Measurements from ENCODE around the gene DYNLT1. TPM values are rescaled to one million over a fixed set of nuclear protein-coding genes. Genes with fewer than 3 reads are reported as not detected.
A peak's percentile ranks its signal among the peaks of the same experiment; 100 is the strongest.
"Not testable (repeated sequence)": the region's sequence is repeated elsewhere in the genome, so short reads cannot be mapped to it uniquely, and the experiment has no call there.

Gene DYNLT1
- total RNA-seq, 1 donor from 2014 or later: 32.4 TPM

DNA sequence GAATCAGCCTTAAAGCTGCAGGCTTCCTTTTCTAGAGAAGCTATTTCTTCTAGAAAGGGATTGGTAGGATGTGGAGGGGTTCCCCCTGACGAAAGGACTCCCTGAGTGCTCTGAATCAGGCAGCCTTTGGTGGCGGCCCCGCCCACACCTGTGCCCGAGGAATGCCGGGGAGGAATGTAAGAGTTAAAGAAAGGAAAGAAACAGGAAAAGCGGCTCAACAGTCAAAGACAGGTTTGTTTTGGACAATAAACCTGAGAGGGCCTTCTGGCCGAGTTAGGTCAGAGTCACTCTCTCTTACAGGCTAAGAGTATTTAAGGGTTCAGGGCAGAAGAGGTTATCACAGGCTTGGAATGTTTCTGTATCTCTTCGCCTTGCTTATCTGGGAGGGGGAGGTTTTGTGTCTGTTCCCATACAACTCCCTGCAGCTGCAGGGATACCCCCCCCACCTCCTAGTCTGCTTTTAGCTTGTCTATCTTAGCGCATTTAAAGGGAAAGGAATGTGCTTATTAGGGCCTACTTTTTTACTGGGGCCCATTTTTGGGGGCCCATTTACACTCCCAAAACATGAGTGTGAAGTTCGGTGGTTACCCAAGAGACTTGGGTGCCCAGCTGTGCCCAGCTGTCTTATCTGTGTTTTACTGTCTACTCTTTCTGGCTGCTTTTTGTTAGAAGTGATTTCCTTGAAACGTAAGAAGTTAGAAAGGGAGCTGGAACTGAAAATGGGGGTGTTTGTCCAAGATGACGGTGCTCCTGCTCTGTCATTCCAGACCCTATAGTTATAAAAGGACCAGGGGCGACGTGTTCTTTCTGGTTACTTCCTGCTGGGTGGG, 32.8 kb downstream of the DYNLT1 start:
- Histone ChIP-seq H3K27me3 (ENCODE audit: control insufficient read depth in 3 of 3, insufficient read depth in 3 of 3, low read length in 3 of 3) (no peaks in the 10 kb centered on the region), H3K27ac (ENCODE audit: low read depth, low read length) (no peak overlapping the region), H3K36me3 (ENCODE audit: control insufficient read depth in 3 of 3, insufficient read depth in 3 of 3, low read length in 3 of 3) (peaks cover 13 to 31% (median 25%) of the 10 kb centered on the region in 3 donors), H3K9ac (ENCODE audit: low read depth in 1 of 3, low read length in 3 of 3) (no peak overlapping the region), H3K9me3 (ENCODE audit: control insufficient read depth in 3 of 3, low read length in 3 of 3) (no peaks in the 10 kb centered on the region), H3K4me1 (ENCODE audit: control insufficient read depth in 3 of 3, insufficient read depth in 3 of 3, low read length in 3 of 3) (no peaks in the 10 kb centered on the region), H3K4me3 (ENCODE audit: low read length in 3 of 3) (no peak overlapping the region)

- no peaks in the 10 kb centered on the region for H3K27me3 ChIP-seq (ENCODE audit: control insufficient read depth in 3 of 3, insufficient read depth in 3 of 3, low read length in 3 of 3)
- no peak overlapping the region for H3K27ac ChIP-seq (ENCODE audit: low read depth, low read length)
- H3K36me3 ChIP-seq (ENCODE audit: control insufficient read depth in 3 of 3, insufficient read depth in 3 of 3, low read length in 3 of 3): peaks cover 16 to 32% (median 28%) of the 10 kb centered on the region in 3 donors
- no peaks in the 10 kb centered on the region for H3K4me1 ChIP-seq (ENCODE audit: control insufficient read depth in 3 of 3, insufficient read depth in 3 of 3, low read length in 3 of 3)
- H3K9me3 ChIP-seq (ENCODE audit: control insufficient read depth in 3 of 3, low read length in 3 of 3): no peaks in the 10 kb centered on the region
- H3K9ac ChIP-seq (ENCODE audit: low read depth in 1 of 3, low read length in 3 of 3): no peak overlapping the region
- no peak overlapping the region for H3K4me3 ChIP-seq (ENCODE audit: low read length in 3 of 3)
These were observed 33.5 kb downstream of the DYNLT1 start for GRCh38 chr6:158611039-158611438.

- H3K27me3 ChIP-seq (ENCODE audit: control insufficient read depth in 3 of 3, insufficient read depth in 3 of 3, low read length in 3 of 3): no peaks in the 10 kb centered on the region
- H3K4me1 ChIP-seq (ENCODE audit: control insufficient read depth in 3 of 3, insufficient read depth in 3 of 3, low read length in 3 of 3): no peaks in the 10 kb centered on the region
- H3K27ac ChIP-seq (ENCODE audit: low read depth, low read length): no peak overlapping the region
- no peak overlapping the region for H3K4me3 ChIP-seq (ENCODE audit: low read length in 3 of 3)
- no peaks in the 10 kb centered on the region for H3K9me3 ChIP-seq (ENCODE audit: control insufficient read depth in 3 of 3, low read length in 3 of 3)
- peaks cover 16 to 32% (median 28%) of the 10 kb centered on the region in 3 donors for H3K36me3 ChIP-seq (ENCODE audit: control insufficient read depth in 3 of 3, insufficient read depth in 3 of 3, low read length in 3 of 3)
- H3K9ac ChIP-seq (ENCODE audit: low read depth in 1 of 3, low read length in 3 of 3): peak overlapping the region in 1 of 3 donors; percentile 3
These were observed 34.1 kb downstream of the DYNLT1 start for GRCh38 chr6:158610319-158610968.

- H3K4me1 ChIP-seq (ENCODE audit: control insufficient read depth in 3 of 3, insufficient read depth in 3 of 3, low read length in 3 of 3): no peaks in the 10 kb centered on the region
- H3K27me3 ChIP-seq (ENCODE audit: control insufficient read depth in 3 of 3, insufficient read depth in 3 of 3, low read length in 3 of 3): no peaks in the 10 kb centered on the region
- no peak overlapping the region for H3K9ac ChIP-seq (ENCODE audit: low read depth in 1 of 3, low read length in 3 of 3)
- peaks cover 16 to 32% (median 28%) of the 10 kb centered on the region in 3 donors for H3K36me3 ChIP-seq (ENCODE audit: control insufficient read depth in 3 of 3, insufficient read depth in 3 of 3, low read length in 3 of 3)
- H3K9me3 ChIP-seq (ENCODE audit: control insufficient read depth in 3 of 3, low read length in 3 of 3): no peaks in the 10 kb centered on the region
- no peak overlapping the region for H3K4me3 ChIP-seq (ENCODE audit: low read length in 3 of 3)
- H3K27ac ChIP-seq (ENCODE audit: low read depth, low read length): no peak overlapping the region
These were observed 34.9 kb downstream of the DYNLT1 start for GRCh38 chr6:158609455-158610155.

DNA sequence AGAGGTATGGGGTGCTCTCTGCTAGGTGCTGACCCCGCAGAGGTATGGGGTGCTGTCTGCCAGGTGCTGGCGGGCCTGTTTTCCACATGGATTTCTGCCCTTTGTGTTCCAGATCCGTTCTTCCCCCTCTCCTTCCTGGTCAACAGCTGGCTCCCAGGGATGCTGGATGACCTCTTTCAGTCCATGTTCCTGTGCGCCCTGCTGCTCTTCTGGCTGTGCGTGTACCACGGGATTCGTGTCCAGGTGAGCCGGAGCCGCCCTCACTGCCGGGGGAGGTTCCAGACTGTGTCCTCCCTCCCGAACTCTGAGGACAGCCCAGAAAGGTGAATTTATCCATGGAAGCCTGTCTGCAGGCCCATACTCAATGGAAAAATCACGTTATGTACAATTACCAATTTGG, 36.3 kb downstream of the DYNLT1 start:
- Histone ChIP-seq H3K9ac (ENCODE audit: low read depth in 1 of 3, low read length in 3 of 3) (peak overlapping the region in 1 of 3 donors; percentile 40), H3K4me1 (ENCODE audit: control insufficient read depth in 3 of 3, insufficient read depth in 3 of 3, low read length in 3 of 3) (no peaks in the 10 kb centered on the region), H3K4me3 (ENCODE audit: low read length in 3 of 3) (no peak overlapping the region), H3K9me3 (ENCODE audit: control insufficient read depth in 3 of 3, low read length in 3 of 3) (no peaks in the 10 kb centered on the region), H3K27me3 (ENCODE audit: control insufficient read depth in 3 of 3, insufficient read depth in 3 of 3, low read length in 3 of 3) (no peaks in the 10 kb centered on the region), H3K36me3 (ENCODE audit: control insufficient read depth in 3 of 3, insufficient read depth in 3 of 3, low read length in 3 of 3) (peaks cover 16 to 32% (median 28%) of the 10 kb centered on the region in 3 donors), H3K27ac (ENCODE audit: low read depth, low read length) (no peak overlapping the region)

DNA sequence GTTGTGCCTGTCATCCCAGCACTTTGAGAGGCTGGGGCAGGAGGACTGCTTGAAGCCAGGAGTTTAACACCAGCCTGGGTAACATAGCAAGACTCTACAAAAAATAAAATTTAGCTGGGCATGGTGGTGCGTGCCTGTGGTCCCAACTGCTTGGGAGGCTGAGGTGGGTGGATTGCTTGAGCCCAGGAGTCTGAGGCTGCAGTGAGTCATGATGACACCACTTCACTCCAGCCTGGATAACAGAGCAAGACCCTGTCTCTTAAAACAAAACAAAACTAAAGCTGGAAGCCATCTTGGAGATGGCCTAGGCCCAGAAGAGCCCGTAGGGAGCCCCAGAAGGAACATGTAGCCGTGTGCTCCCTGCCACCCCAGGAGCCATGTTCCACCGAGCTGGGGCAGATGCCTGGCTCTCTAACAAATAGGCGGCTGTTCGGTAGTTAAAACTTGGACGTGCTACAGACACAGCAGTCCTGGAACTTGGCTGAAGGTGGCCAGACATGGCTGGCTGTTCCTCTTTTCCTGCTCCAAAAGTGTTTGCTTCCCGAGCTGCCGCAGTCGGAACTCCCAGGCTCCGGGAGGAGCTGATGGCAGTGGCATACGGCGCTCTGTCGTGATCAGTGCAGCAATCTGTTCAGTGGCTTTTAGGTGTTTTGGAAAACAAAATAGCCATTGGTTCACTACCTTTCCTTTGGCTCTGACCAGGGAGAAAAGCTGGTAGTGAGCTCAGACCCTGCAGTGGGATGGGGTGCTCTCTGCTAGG, 37.0 kb downstream of the DYNLT1 start:
- H3K27ac ChIP-seq (ENCODE audit: low read depth, low read length): no peak overlapping the region
- no peaks in the 10 kb centered on the region for H3K4me1 ChIP-seq (ENCODE audit: control insufficient read depth in 3 of 3, insufficient read depth in 3 of 3, low read length in 3 of 3)
- peak overlapping the region; percentile 11 to 40 (median 21) for H3K9ac ChIP-seq (ENCODE audit: low read depth in 1 of 3, low read length in 3 of 3)
- no peak overlapping the region for H3K4me3 ChIP-seq (ENCODE audit: low read length in 3 of 3)
- H3K27me3 ChIP-seq (ENCODE audit: control insufficient read depth in 3 of 3, insufficient read depth in 3 of 3, low read length in 3 of 3): no peaks in the 10 kb centered on the region
- peaks cover 16 to 32% (median 28%) of the 10 kb centered on the region in 3 donors for H3K36me3 ChIP-seq (ENCODE audit: control insufficient read depth in 3 of 3, insufficient read depth in 3 of 3, low read length in 3 of 3)
- H3K9me3 ChIP-seq (ENCODE audit: control insufficient read depth in 3 of 3, low read length in 3 of 3): no peaks in the 10 kb centered on the region

DNA sequence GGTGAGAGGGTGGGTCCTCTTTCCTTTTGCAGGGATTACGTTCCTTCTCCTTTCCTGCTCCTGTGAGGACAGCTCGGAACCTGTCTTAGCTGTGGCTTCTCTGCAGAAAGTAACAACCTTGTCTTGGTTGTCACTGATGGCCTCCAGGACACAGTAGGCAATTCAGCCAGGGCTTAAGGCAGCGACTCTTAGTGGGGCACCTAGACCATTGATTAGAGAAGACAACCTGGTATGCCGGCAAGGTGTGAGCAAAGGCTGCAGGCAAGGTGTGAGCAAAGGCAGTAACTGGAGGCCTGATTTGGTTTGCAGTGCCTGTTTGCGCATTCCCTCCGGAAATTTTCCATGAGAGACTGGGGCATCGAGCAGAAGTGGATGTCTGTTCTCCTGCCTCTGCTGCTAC, 37.6 kb downstream of the DYNLT1 start:
- no peaks in the 10 kb centered on the region for H3K27me3 ChIP-seq (ENCODE audit: control insufficient read depth in 3 of 3, insufficient read depth in 3 of 3, low read length in 3 of 3)
- H3K9me3 ChIP-seq (ENCODE audit: control insufficient read depth in 3 of 3, low read length in 3 of 3): no peaks in the 10 kb centered on the region
- H3K9ac ChIP-seq (ENCODE audit: low read depth in 1 of 3, low read length in 3 of 3): no peak overlapping the region
- peaks cover 16 to 32% (median 28%) of the 10 kb centered on the region in 3 donors for H3K36me3 ChIP-seq (ENCODE audit: control insufficient read depth in 3 of 3, insufficient read depth in 3 of 3, low read length in 3 of 3)
- H3K4me3 ChIP-seq (ENCODE audit: low read length in 3 of 3): no peak overlapping the region
- no peak overlapping the region for H3K27ac ChIP-seq (ENCODE audit: low read depth, low read length)
- no peaks in the 10 kb centered on the region for H3K4me1 ChIP-seq (ENCODE audit: control insufficient read depth in 3 of 3, insufficient read depth in 3 of 3, low read length in 3 of 3)

DNA sequence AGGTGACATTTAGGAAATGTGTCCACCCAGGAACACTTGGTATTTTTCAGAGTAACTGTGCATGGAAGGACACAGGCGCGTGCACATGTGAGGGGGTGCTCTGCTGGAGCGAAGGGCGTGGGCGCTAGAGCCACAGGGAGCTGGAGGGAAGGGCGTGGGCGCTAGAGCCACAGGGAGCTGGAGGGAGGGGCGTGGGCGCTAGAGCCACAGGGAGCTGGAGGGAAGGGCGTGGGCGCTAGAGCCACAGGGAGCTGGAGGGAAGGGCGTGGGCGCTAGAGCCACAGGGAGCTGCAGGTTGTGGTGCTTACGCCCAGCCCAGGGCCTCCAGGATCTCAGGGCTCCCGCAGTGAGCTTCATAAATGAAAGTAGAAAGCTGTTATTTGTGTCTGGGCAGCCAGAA, 38.5 kb downstream of the DYNLT1 start:
- H3K4me1 ChIP-seq (ENCODE audit: control insufficient read depth in 3 of 3, insufficient read depth in 3 of 3, low read length in 3 of 3); H3K27ac ChIP-seq (ENCODE audit: low read depth, low read length); H3K9ac ChIP-seq (ENCODE audit: low read depth in 1 of 3, low read length in 3 of 3); H3K9me3 ChIP-seq (ENCODE audit: control insufficient read depth in 3 of 3, low read length in 3 of 3); H3K4me3 ChIP-seq (ENCODE audit: low read length in 3 of 3); H3K27me3 ChIP-seq (ENCODE audit: control insufficient read depth in 3 of 3, insufficient read depth in 3 of 3, low read length in 3 of 3): not testable (repeated sequence)
- peaks cover 16 to 27% (median 24%) of the 10 kb centered on the region in 3 donors for H3K36me3 ChIP-seq (ENCODE audit: control insufficient read depth in 3 of 3, insufficient read depth in 3 of 3, low read length in 3 of 3)

DNA sequence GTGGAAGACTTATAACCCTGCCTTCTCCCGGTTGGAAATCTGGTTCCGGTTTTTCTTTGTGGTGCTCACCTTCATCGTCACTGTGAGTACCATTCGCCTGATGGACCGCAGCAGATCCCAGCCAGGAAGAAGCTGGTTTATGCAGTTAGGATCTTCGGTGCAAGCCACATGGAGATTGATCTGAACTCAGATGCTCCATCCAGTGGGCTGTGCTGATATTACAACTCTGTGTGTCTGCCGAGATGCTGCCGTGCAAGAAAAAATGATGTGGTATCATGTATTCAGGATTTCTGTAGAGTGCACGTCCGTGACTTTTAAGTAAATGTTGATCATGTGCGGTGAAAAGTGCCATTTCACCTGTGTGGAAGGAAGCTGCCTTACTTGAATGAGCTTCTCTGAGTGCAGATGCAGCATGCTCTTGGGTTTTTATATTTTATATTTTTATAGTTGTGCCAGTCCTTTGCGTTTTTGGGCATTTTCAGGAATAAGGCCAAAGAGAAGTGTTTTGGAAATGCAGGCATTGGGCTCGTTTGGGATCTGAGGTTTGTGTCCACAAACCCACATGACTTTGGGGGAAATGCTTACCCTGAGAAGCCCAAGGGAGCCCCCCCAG, 39.2 kb downstream of the DYNLT1 start:
- Histone ChIP-seq H3K27me3 (ENCODE audit: control insufficient read depth in 3 of 3, insufficient read depth in 3 of 3, low read length in 3 of 3) (no peaks in the 10 kb centered on the region), H3K4me3 (ENCODE audit: low read length in 3 of 3) (no peak overlapping the region), H3K9me3 (ENCODE audit: control insufficient read depth in 3 of 3, low read length in 3 of 3) (no peaks in the 10 kb centered on the region), H3K27ac (ENCODE audit: low read depth, low read length) (no peak overlapping the region), H3K4me1 (ENCODE audit: control insufficient read depth in 3 of 3, insufficient read depth in 3 of 3, low read length in 3 of 3) (no peaks in the 10 kb centered on the region), H3K9ac (ENCODE audit: low read depth in 1 of 3, low read length in 3 of 3) (no peak overlapping the region), H3K36me3 (ENCODE audit: control insufficient read depth in 3 of 3, insufficient read depth in 3 of 3, low read length in 3 of 3) (peaks cover 11 to 22% (median 17%) of the 10 kb centered on the region in 3 donors)
